HFF-Myc (cell line): Measurements from ENCODE around the gene NDUFA11.

Experiments
- DNase-seq: peaks from one replicate; pipeline ENCODE4 v3.0.0-alpha.2; 2011; ENCODE audit warnings: low read depth; ENCODE audit errors: extremely low read depth
- H3K4me3 ChIP-seq: replicated peaks from 2 replicates; pipeline ENCODE4 v1.5.1; 2011; ENCODE audit warnings: low read depth, mild to moderate bottlenecking, control low read depth, low read length
- TF ChIP-seq, protein P1 (sequence below): IDR thresholded peaks from 2 replicates; pipeline ENCODE4 v1.5.1; 2012; ENCODE audit warnings: mild to moderate bottlenecking, low read depth, low read length, control low read depth; ENCODE audit errors: missing control alignments

Gene NDUFA11

DNA sequence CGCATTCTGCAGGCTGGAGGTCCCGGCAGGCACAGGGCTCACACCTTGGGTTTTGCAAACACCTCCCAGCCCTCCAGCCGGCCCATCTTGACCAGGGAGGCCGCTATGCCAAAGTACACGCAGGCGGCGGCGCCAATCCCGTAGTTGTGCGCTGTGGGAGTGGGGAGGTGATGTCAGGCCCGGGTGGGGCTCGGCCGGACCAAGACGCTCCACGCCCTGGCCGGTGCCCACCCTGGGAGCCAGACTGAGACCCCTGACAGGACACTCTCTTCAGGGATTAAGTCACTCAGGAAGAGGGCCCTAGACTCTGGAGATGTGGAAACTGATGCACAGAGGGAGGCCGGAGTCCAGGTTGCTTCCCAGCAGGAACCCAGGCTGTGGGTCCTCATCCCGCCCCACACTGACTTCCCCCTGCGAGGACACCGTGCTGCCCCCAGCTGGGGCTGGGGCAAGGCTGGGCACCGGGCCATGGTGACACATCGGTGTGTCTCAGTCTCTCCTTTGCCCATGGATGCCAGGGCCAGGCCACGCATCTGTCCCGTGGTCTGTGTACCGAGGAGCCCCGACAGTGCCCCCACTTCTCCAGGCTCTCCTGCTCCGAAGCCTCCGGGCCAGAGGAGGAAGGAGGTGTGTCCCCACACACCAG, 8.8 kb downstream of the NDUFA11 start:
- TF ChIP-seq, protein P1, sequence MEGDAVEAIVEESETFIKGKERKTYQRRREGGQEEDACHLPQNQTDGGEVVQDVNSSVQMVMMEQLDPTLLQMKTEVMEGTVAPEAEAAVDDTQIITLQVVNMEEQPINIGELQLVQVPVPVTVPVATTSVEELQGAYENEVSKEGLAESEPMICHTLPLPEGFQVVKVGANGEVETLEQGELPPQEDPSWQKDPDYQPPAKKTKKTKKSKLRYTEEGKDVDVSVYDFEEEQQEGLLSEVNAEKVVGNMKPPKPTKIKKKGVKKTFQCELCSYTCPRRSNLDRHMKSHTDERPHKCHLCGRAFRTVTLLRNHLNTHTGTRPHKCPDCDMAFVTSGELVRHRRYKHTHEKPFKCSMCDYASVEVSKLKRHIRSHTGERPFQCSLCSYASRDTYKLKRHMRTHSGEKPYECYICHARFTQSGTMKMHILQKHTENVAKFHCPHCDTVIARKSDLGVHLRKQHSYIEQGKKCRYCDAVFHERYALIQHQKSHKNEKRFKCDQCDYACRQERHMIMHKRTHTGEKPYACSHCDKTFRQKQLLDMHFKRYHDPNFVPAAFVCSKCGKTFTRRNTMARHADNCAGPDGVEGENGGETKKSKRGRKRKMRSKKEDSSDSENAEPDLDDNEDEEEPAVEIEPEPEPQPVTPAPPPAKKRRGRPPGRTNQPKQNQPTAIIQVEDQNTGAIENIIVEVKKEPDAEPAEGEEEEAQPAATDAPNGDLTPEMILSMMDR: no peak
- DNase-seq: no peak
- no peak overlapping the region for H3K4me3 ChIP-seq

DNA sequence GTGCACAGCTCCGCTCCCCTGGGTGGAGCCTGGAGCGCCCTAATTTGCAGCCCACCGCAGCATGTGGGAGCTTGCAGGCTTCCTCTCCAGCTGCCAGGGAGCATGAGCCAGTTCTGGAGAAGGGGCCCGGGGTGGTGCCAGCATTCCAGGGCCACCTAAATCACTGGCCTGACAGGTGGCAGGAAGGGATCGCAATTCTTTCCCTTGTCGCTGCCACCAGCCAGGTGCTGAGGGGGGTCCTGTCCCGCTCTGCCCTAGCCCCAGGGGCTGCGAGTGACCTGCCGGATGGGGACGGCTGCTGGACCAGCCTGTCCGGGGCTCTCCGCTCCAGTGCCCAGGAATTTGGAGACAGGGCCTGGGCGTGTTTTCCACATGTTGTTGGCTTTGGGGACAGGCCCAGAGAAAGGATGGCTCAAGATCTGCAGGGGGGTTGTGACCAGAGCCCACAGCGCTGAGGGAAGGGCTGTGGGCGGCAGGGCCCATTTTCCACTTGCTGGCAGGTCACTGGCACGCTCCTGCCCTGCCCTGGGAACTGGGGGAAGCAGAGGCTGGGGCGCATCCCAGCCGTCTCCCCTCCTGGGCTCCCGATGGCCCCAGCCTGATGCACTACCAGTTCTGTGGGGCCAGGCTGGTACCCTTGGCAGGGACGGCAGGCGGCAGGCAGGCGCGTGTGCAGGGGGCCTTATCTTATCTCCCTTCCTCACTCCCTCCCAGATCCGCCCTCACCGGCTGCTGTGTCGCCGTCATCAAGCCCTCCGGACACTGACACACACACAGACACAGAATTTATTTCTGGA, 9.5 kb downstream of the NDUFA11 start:
- TF ChIP-seq, protein P1: no peak
- H3K4me3 ChIP-seq: no peak overlapping the region
- DNase-seq: no peak

DNA sequence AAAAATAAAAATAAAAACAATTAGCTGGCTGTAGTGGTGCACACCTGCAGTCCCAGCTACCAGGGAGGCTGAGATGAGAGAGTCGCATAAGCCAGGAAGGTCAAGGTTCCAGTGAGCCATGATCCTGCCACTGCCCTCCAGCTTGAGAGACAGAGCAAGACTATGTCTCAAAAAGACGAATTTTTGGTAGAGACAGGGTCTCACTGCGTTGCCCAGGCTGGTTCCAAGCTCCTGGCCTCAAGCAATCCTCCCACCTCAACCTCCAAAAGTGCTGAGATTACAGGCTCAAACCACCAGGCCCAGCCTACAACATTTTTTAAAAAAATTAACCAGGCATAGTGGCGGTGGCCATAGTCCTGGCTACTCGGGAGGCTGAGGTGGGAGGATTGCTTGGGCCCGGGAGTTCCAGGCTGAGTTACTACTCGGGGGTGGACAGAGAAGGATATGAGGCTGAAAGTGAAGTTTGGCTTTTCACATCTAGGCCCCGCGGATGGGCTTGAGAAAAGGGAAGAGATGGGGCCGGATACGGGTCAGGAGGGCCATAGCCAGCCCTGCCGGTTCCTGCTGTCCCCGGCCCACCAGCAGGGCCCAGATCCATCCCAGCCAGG, 10.2 kb downstream of the NDUFA11 start:
- H3K4me3 ChIP-seq: no peak overlapping the region
- DNase-seq: no peak
- TF ChIP-seq, protein P1: no peak

DNA sequence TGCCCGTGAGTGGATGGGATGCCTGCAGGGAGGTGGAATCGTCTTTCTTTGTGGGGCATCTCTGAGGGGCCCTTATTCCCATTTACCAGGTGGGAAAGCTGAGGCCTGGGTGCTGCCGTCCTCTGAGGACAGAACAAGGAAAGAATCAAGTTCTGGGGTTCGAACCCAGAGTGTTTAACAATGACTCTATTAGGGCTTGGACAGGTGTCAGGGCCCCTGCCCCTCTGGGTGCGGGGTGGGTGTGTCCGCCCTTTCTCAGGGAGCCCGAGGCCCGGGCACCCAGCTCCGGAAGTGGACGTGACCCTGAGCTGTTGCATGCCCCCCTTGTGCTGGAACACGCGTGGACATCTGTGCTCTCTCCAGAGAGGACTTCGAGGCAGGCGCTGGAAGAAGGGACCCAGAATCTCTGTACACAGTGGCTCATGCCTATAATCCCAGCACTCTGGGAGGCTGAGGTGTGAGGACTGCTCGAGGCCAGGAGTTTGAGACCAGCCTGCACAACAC, 10.8 kb downstream of the NDUFA11 start:
- TF ChIP-seq, protein P1: no peak
- H3K4me3 ChIP-seq: no peak overlapping the region
- no peak for DNase-seq

DNA sequence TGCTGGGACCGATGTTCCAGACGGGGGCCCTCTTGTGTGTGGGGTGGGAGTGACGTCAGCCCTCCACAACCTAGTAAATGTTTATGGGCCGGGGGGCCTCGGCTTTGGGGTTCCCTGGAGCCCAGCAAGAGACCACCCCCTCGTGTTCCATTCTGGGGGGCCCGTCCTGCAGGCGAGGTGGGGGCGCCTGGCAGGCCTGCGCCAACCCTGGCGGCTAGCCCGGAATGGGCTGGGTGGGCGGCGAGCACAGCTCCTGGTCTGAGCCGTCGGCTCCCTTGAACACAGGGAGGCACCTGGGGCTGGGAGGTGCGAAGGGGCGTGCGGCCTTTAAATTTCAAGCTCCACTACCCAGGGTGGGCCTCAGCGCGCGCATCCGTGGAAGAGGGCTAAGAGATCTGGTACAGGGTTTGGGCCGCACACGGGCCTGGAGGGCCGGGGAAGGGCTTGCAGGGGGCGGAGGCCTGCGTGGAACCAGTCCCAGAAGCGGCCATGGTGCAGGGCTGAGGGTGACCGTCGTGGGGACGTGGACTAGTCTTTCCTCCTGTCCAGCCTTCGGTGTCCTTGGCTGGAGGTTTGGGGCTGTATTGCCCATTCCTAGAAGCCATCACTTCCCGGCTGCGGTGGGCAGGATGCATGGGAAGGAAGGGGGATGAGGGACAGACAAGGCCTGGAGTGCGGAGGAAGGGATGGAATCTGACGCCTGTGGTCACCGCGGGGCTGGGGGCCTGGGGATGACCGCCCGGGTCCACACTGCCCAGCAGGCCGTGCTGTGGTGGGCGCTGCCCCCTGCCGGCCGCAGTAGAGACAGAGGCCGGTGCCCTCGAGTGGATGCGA, 11.4 kb downstream of the NDUFA11 start:
- TF ChIP-seq, protein P1: peak; percentile 72
- H3K4me3 ChIP-seq: no peak overlapping the region
- no peak for DNase-seq

DNA sequence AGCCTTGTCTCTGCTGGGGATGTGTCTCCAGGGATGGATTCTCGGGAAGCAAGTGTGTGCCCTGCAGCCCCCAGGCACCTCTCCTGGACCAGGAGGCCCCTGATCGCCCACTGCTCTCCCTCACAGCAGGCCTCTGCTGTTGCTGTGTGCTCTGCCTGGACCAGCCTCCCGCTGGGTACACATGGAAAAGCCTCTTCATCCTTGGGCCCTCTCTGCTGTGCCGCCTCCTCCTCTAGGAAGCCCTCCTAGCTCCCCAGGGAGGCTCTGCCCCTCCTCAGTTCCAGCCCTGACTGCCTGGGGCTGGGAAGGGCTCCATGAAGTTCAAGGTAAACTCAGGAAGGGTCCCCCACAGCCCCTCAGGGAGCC, 12.0 kb downstream of the NDUFA11 start:
- TF ChIP-seq, protein P1: no peak
- DNase-seq: no peak
- no peak overlapping the region for H3K4me3 ChIP-seq
